ENCODE results near the gene HNRNPH2.

DNA sequence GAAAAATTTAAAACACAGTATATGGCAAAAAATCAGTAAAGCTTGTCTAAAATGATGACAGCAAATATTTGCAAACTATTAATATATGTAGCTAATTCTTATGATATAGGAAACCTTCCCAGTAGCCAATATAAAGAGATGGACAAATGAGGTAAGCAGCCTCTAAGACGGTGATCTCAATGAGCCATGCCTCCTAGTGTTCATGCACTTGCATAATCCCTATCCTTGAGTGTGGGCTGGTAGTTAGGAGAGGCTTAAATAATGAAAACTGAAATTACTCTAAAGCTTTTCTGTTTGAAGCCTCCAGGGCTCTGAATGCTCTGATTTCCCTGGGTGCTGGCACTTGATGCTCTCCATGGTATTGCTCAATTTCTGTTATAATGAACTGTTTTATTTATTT is 52.6 kb downstream of the HNRNPH2 start:
- TF ChIP-seq, protein P1, sequence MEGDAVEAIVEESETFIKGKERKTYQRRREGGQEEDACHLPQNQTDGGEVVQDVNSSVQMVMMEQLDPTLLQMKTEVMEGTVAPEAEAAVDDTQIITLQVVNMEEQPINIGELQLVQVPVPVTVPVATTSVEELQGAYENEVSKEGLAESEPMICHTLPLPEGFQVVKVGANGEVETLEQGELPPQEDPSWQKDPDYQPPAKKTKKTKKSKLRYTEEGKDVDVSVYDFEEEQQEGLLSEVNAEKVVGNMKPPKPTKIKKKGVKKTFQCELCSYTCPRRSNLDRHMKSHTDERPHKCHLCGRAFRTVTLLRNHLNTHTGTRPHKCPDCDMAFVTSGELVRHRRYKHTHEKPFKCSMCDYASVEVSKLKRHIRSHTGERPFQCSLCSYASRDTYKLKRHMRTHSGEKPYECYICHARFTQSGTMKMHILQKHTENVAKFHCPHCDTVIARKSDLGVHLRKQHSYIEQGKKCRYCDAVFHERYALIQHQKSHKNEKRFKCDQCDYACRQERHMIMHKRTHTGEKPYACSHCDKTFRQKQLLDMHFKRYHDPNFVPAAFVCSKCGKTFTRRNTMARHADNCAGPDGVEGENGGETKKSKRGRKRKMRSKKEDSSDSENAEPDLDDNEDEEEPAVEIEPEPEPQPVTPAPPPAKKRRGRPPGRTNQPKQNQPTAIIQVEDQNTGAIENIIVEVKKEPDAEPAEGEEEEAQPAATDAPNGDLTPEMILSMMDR (IDR thresholded peaks at IDR 0.05): no peak
- no peak for TF ChIP-seq POLR2A (IDR thresholded peaks at IDR 0.05)
